Measurements from ENCODE around the gene LAMC2.

Gene LAMC2

GRCh38 chr1:183214021-183214970, 28.2 kb downstream of the LAMC2 start:
- no peak for DNase-seq (ENCODE audit: low read depth in 2 of 2)

GRCh38 chr1:183215076-183215720, 29.1 kb downstream of the LAMC2 start:
- no peak for DNase-seq (ENCODE audit: low read depth in 2 of 2)

GRCh38 chr1:183215936-183216335, 29.9 kb downstream of the LAMC2 start:
- no peak for DNase-seq (ENCODE audit: low read depth in 2 of 2)

- no peak for DNase-seq (ENCODE audit: low read depth in 2 of 2)
These were observed 32.1 kb downstream of the LAMC2 start for GRCh38 chr1:183218027-183218618.

- no peak for DNase-seq (ENCODE audit: low read depth in 2 of 2)
These were observed 33.0 kb downstream of the LAMC2 start for GRCh38 chr1:183218971-183219615.

- no peak for DNase-seq (ENCODE audit: low read depth in 2 of 2)
These were observed 33.5 kb downstream of the LAMC2 start for GRCh38 chr1:183219616-183220009.

- no peak for DNase-seq (ENCODE audit: low read depth in 2 of 2)
These were observed 36.8 kb downstream of the LAMC2 start for GRCh38 chr1:183222909-183223308.

GRCh38 chr1:183223467-183223866, 37.4 kb downstream of the LAMC2 start:
- no peak for DNase-seq (ENCODE audit: low read depth in 2 of 2)

- DNase-seq (ENCODE audit: low read depth in 2 of 2) = no peak
These were observed 40.3 kb downstream of the LAMC2 start for GRCh38 chr1:183226361-183226760.

- DNase-seq (ENCODE audit: low read depth in 2 of 2) = no peak
These were observed 40.9 kb downstream of the LAMC2 start for GRCh38 chr1:183226963-183227362.

GRCh38 chr1:183227422-183228346, 41.6 kb downstream of the LAMC2 start:
- DNase-seq (ENCODE audit: low read depth in 2 of 2) = no peak

GRCh38 chr1:183228347-183229220, 42.5 kb downstream of the LAMC2 start:
- DNase-seq (ENCODE audit: low read depth in 2 of 2) = no peak

GRCh38 chr1:183230413-183230812, 44.3 kb downstream of the LAMC2 start:
- no peak for DNase-seq (ENCODE audit: low read depth in 2 of 2)

GRCh38 chr1:183231545-183231944, 45.5 kb downstream of the LAMC2 start:
- DNase-seq (ENCODE audit: low read depth in 2 of 2) = no peak

- DNase-seq (ENCODE audit: low read depth in 2 of 2) = no peak
These were observed 47.0 kb downstream of the LAMC2 start for GRCh38 chr1:183233113-183233512.

- no peak for DNase-seq (ENCODE audit: low read depth in 2 of 2)
These were observed 48.8 kb downstream of the LAMC2 start for GRCh38 chr1:183234660-183235476.

- no peak for DNase-seq (ENCODE audit: low read depth in 2 of 2)
These were observed 49.4 kb downstream of the LAMC2 start for GRCh38 chr1:183235503-183235902.

- DNase-seq (ENCODE audit: low read depth in 2 of 2) = no peak
These were observed 50.2 kb downstream of the LAMC2 start for GRCh38 chr1:183236158-183236725.

- no peak for DNase-seq (ENCODE audit: low read depth in 2 of 2)
These were observed 51.0 kb downstream of the LAMC2 start for GRCh38 chr1:183237046-183237445.
